HFF-Myc (cell line): ENCODE measurements around the gene OR2B2.

Experiments
- DNase-seq: peaks from one replicate; pipeline ENCODE4 v3.0.0-alpha.2; 2011; ENCODE audit warnings: low read depth; ENCODE audit errors: extremely low read depth
- H3K4me3 ChIP-seq: replicated peaks from 2 replicates; pipeline ENCODE4 v1.5.1; 2011; ENCODE audit warnings: low read depth, mild to moderate bottlenecking, control low read depth, low read length
- TF ChIP-seq, protein P1 (sequence below): IDR thresholded peaks from 2 replicates; pipeline ENCODE4 v1.5.1; 2012; ENCODE audit warnings: mild to moderate bottlenecking, low read depth, low read length, control low read depth; ENCODE audit errors: missing control alignments

OR2B2 gene

DNA sequence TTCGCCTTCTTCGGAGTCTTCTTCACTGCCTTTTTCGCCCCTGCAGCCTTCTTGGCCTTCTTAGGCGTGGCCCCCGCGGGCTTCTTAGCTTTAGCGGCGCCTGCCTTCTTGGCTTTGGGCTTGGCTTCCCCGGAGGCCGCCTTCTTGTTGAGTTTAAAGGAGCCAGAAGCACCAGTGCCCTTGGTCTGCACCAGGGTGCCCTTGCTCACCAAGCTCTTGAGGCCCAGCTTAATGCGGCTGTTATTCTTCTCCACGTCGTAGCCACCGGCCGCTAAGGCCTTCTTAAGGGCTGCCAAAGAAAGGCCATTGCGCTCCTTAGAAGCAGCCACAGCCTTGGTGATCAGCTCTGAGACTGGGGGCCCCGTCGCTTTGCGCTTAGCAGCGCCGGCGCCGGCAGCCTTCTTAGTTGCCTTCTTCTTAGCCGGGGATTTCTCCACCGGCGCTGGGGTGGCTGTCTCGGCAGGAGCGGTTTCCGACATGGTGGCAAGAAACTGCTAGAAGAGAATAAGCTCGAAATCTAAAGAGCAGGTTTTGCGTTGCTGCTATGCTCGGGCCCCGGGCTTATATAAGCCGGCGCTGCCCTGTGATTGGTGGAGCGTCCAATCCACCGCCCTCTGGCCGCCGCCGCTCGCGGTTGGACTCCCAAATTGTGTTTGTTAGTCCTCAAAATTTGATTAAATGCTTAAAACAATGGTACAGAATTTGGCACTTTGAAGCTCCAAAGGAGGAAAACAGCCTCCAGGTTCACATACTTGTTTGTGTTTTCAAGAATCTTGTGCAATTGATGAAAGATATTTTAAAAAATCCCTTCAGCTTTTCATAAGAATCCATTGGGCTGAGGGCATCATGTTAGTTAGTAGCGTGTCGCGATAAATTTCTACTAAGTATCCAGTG, 44.9 kb downstream of the OR2B2 start:
- H3K4me3 ChIP-seq = peak overlapping the region; percentile 63
- TF ChIP-seq, protein P1, sequence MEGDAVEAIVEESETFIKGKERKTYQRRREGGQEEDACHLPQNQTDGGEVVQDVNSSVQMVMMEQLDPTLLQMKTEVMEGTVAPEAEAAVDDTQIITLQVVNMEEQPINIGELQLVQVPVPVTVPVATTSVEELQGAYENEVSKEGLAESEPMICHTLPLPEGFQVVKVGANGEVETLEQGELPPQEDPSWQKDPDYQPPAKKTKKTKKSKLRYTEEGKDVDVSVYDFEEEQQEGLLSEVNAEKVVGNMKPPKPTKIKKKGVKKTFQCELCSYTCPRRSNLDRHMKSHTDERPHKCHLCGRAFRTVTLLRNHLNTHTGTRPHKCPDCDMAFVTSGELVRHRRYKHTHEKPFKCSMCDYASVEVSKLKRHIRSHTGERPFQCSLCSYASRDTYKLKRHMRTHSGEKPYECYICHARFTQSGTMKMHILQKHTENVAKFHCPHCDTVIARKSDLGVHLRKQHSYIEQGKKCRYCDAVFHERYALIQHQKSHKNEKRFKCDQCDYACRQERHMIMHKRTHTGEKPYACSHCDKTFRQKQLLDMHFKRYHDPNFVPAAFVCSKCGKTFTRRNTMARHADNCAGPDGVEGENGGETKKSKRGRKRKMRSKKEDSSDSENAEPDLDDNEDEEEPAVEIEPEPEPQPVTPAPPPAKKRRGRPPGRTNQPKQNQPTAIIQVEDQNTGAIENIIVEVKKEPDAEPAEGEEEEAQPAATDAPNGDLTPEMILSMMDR = no peak
- DNase-seq = no peak

DNA sequence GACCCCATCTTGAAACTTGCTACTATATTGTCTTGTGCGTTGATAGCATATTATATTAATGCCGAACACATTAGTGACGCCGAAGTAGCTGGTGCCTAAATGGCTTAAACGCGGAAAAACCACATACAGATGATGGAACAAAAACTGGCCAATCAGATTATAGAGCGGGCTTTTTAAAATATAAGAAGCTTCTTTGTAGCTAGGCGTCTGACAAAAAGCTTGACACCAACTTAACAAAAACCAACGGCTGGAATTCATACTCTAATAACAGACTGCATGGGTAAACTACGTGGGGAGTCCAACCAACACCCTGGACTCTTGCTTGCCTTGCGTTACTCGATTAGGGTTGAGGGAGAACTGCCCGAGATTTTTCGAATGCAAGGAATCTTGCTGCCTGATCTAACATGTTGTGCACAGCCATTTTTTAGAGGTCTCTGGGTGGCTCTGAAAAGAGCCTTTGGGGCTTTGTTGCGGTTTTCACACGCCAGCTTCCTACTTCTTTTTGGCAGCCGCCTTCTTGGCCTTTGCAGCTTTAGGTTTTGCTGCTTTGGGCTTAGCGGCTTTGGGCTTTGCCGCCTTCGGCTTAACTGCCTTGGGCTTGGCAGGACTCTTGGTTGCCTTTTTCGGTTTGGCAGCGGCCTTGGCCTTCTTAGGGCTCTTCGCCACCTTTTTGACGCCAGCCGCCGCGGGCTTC, 45.7 kb downstream of the OR2B2 start:
- DNase-seq = peak; percentile 66
- peak overlapping the region; percentile 63 for H3K4me3 ChIP-seq
- TF ChIP-seq, protein P1 = no peak

DNA sequence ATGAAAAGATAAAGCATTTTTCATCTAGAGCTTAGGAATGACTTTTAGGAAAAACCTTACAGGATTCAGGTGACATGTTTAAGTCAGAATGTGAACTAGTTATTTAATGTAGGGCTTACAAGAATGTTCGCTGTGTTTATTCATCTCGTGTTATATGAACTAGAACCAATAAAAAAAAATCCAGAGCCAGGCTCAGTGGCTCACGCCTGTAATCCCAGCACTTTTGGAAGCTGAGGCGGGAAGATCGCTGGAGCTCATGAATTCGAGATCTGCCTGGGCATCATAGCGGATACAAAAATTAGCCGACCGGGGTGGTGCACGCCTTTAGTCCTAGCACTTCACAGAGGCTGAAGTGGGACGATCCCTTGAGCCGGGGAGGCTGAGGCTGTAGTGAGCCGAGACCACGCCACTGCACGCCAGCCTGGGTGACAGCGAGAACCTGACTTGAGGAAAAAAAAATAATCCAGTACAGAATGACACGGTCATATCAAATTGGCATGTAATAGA, 46.3 kb downstream of the OR2B2 start:
- TF ChIP-seq, protein P1 = no peak
- H3K4me3 ChIP-seq = peak overlapping the region; percentile 63
- no peak for DNase-seq

DNA sequence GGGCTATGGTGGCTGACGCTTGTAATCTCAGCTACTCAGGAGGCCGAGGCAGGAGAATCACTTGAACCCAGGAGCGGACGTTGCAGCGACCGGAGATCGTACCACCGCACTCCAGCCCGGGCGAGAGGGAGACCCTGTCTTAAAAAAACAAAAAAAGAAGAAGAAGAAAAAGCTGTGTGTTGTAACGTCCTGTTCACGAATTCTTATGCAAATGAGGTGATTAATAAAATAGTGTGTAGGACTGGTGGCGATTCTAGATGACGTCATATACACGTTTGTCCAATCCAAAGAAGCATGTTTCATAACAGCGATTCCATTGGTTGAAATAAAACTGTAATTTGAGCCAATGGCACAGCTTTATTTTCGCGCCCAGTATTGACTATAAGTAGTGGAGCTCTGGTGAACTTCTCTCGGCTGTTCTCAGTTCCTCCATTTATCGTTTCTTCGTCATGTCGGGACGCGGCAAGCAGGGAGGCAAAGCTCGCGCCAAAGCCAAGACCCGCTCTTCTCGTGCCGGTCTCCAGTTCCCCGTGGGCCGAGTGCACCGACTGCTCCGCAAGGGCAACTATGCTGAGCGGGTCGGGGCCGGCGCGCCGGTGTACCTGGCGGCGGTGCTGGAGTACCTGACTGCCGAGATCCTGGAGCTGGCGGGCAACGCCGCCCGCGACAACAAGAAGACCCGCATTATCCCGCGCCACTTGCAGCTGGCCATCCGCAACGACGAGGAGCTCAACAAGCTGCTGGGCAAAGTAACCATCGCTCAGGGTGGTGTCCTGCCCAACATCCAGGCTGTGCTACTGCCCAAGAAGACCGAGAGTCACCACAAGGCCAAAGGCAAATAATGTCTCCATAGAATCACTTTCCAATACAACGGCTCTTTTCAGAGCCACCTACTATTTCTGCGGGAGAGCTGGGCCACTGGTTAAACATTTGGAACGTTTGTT, 47.0 kb downstream of the OR2B2 start:
- peak overlapping the region; percentile 63 for H3K4me3 ChIP-seq
- TF ChIP-seq, protein P1 = no peak
- peak; percentile 98 for DNase-seq

DNA sequence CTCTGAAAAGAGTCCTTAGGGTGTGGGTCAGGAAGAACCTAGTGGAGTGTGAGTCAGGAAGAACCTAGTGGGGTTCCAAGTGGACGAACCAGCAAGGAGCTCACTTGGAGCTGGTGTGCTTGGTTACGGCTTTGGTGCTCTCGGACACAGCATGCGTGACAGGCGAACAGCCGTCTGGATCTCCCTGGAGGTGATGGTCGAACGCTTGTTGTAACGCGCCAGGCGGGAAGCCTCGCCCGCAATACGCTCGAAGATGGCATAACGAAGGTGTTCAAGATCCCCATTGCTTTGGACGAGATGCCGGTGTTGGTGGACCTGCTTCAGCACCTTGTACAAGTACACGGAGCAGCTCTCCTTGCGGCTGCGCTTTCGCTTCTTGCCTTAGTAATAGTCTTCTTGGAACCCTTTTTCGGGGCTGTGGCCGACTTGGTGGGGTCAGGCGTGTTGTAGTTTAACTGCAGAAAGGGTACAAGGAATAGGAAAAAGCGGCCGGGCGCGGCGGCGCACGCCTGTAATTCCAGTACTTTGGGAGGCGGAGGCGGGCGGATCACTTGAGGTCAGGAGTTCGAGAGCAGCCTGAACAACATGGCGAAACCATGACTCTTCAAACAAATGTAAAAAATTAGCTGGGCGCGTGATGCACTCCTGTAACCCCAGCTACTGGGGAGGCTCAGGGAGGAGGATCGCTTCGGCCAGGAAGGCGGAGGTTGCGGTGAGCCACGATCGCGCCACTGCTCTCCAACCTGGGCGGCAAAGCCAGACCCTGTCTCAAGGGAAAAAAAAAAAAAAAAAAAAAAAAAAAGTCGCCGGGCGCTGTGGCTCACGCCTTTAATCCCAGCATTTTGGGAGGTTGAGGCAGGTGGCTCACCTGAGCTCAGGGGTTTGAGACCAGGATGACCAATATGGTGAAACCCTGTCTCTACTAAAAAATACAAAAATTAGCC, 48.0 kb downstream of the OR2B2 start:
- no peak for DNase-seq
- TF ChIP-seq, protein P1 = no peak
- peak overlapping the region; percentile 63 for H3K4me3 ChIP-seq
